ENCODE measurements around the gene FRMD4A.
A peak's percentile ranks its signal among the peaks of the same experiment; 100 is the strongest.

The FRMD4A gene

GRCh38 chr10:13720699-13721098 lies 610.0 kb downstream of the FRMD4A start:
- Histone ChIP-seq H3K27ac (replicated peaks) (no peak overlapping the region), H3K27me3 (ENCODE audit: insufficient read depth, poor library complexity, severe bottlenecking) (no peaks in the 10 kb centered on the region), H3K4me3 (replicated peaks; ENCODE audit: insufficient read depth, low read length) (no peak overlapping the region)
- TF ChIP-seq, protein P1, sequence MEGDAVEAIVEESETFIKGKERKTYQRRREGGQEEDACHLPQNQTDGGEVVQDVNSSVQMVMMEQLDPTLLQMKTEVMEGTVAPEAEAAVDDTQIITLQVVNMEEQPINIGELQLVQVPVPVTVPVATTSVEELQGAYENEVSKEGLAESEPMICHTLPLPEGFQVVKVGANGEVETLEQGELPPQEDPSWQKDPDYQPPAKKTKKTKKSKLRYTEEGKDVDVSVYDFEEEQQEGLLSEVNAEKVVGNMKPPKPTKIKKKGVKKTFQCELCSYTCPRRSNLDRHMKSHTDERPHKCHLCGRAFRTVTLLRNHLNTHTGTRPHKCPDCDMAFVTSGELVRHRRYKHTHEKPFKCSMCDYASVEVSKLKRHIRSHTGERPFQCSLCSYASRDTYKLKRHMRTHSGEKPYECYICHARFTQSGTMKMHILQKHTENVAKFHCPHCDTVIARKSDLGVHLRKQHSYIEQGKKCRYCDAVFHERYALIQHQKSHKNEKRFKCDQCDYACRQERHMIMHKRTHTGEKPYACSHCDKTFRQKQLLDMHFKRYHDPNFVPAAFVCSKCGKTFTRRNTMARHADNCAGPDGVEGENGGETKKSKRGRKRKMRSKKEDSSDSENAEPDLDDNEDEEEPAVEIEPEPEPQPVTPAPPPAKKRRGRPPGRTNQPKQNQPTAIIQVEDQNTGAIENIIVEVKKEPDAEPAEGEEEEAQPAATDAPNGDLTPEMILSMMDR (IDR thresholded peaks at IDR 0.05; ENCODE audit: insufficient read depth, low read length) = no peak
- no peak for TF ChIP-seq SPI1 (IDR thresholded peaks at IDR 0.05; ENCODE audit: borderline replicate concordance, low read depth)
- TF ChIP-seq POLR2AphosphoS5 (IDR thresholded peaks at IDR 0.05; ENCODE audit: low read depth) = no peak
- TF ChIP-seq GABPA (IDR thresholded peaks at IDR 0.05; ENCODE audit: low read depth) = no peak
- TF ChIP-seq, protein P2, sequence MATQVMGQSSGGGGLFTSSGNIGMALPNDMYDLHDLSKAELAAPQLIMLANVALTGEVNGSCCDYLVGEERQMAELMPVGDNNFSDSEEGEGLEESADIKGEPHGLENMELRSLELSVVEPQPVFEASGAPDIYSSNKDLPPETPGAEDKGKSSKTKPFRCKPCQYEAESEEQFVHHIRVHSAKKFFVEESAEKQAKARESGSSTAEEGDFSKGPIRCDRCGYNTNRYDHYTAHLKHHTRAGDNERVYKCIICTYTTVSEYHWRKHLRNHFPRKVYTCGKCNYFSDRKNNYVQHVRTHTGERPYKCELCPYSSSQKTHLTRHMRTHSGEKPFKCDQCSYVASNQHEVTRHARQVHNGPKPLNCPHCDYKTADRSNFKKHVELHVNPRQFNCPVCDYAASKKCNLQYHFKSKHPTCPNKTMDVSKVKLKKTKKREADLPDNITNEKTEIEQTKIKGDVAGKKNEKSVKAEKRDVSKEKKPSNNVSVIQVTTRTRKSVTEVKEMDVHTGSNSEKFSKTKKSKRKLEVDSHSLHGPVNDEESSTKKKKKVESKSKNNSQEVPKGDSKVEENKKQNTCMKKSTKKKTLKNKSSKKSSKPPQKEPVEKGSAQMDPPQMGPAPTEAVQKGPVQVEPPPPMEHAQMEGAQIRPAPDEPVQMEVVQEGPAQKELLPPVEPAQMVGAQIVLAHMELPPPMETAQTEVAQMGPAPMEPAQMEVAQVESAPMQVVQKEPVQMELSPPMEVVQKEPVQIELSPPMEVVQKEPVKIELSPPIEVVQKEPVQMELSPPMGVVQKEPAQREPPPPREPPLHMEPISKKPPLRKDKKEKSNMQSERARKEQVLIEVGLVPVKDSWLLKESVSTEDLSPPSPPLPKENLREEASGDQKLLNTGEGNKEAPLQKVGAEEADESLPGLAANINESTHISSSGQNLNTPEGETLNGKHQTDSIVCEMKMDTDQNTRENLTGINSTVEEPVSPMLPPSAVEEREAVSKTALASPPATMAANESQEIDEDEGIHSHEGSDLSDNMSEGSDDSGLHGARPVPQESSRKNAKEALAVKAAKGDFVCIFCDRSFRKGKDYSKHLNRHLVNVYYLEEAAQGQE (IDR thresholded peaks at IDR 0.05; ENCODE audit: insufficient replicate concordance, low read depth) = no peak
- no peak for DNase-seq (ENCODE audit: low read depth in 1 of 2, low spot score in 1 of 2)

DNA sequence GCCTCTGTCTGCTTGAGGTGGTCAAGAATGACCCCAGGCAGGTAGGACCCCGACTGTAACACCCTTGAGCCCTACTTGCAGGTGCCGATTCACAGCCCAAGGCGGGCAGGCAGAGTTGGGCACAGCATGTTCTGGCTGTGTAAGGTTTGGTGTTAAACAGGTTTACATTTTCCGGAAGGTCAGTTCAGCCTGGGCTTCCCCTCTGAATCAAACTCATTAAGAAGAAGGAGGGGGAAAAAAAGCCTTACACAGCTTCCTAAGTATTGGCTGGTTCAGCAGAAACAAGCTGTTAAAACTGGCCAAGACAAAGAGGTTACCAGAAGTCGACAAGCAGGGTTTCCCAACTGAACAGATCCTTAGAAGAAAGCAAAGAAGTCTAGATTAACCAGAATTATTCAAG lies 611.3 kb downstream of the FRMD4A start:
- H3K27me3 ChIP-seq (ENCODE audit: insufficient read depth, poor library complexity, severe bottlenecking) = no peaks in the 10 kb centered on the region
- no peak for TF ChIP-seq GABPA (IDR thresholded peaks at IDR 0.05; ENCODE audit: low read depth)
- no peak for TF ChIP-seq SPI1 (IDR thresholded peaks at IDR 0.05; ENCODE audit: borderline replicate concordance, low read depth)
- TF ChIP-seq, protein P1 (IDR thresholded peaks at IDR 0.05; ENCODE audit: insufficient read depth, low read length) = no peak
- TF ChIP-seq, protein P2 (IDR thresholded peaks at IDR 0.05; ENCODE audit: insufficient replicate concordance, low read depth) = no peak
- TF ChIP-seq POLR2AphosphoS5 (IDR thresholded peaks at IDR 0.05; ENCODE audit: low read depth) = no peak

GRCh38 chr10:13718820-13719219 lies 611.9 kb downstream of the FRMD4A start:
- Histone ChIP-seq H3K27ac (replicated peaks) (peak overlapping the region; percentile 72), H3K27me3 (ENCODE audit: insufficient read depth, poor library complexity, severe bottlenecking) (no peaks in the 10 kb centered on the region), H3K4me3 (replicated peaks; ENCODE audit: insufficient read depth, low read length) (no peak overlapping the region)
- no peak for DNase-seq (ENCODE audit: low read depth in 1 of 2, low spot score in 1 of 2)
- TF ChIP-seq, protein P2 (IDR thresholded peaks at IDR 0.05; ENCODE audit: insufficient replicate concordance, low read depth) = no peak
- TF ChIP-seq, protein P1 (IDR thresholded peaks at IDR 0.05; ENCODE audit: insufficient read depth, low read length) = no peak
- no peak for TF ChIP-seq GABPA (IDR thresholded peaks at IDR 0.05; ENCODE audit: low read depth)
- no peak for TF ChIP-seq SPI1 (IDR thresholded peaks at IDR 0.05; ENCODE audit: borderline replicate concordance, low read depth)
- no peak for TF ChIP-seq POLR2AphosphoS5 (IDR thresholded peaks at IDR 0.05; ENCODE audit: low read depth)

More for the DNA sequence above, 611.3 kb downstream of the FRMD4A start:
- no peak for DNase-seq (ENCODE audit: low read depth in 1 of 2, low spot score in 1 of 2)
- no peak overlapping the region for H3K4me3 ChIP-seq (replicated peaks; ENCODE audit: insufficient read depth, low read length)
- H3K27ac ChIP-seq (replicated peaks) = no peak overlapping the region

Data from HL-60 (cell line).